Measurements from ENCODE around the gene BNC2.

DNA sequence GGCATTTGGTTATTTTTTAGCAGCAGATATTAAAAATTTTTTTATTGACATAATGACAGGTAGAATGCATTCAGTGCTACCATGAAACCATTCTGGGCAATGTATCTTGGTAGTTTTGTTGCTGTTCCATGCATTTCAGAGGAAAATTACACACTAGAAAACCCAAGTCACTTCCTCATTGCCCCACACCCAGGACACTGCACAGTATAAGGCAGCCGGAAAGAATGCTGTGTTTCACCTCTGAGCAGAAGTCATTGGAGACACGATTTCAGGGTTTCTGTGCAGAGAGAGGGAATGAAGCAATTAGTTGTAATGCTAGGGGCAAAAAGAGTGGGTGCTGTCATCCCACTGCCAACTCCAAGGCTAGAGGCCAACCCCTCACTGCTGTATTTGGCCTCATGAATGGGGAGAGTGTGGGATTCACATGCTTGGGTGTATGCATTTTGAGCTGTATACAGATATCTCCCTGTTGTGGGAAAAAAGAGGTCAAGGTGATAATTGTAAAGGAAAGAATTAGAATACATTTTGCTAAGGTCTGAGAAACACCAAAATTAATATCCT, 290.5 kb downstream of the BNC2 start:
- no peak for TF ChIP-seq CTCF (conservative IDR thresholded peaks at IDR 0.05)
- TF ChIP-seq EZH2 (IDR thresholded peaks at IDR 0.05; ENCODE audit: low read depth) = no peak

All from PC-9 (cell line).